IPS-18a (cell line): ENCODE data around the gene TRIP12.
A peak's percentile ranks its signal among the peaks of the same experiment; 100 is the strongest.
"Not testable (repeated sequence)": the region's sequence is repeated elsewhere in the genome, so short reads cannot be mapped to it uniquely, and the experiment has no call there.

ENCODE experiments used
- H3K27ac ChIP-seq: one replicate; pipeline ENCODE4 v1.5.1; 2013; ENCODE audit warnings: low read length
- H3K27me3 ChIP-seq: one replicate; pipeline ENCODE4 v1.6.1; 2013; ENCODE audit warnings: mild to moderate bottlenecking, low read length; ENCODE audit not compliant: control insufficient read depth, insufficient read depth
- H3K36me3 ChIP-seq: one replicate; pipeline ENCODE4 v1.6.1; 2013; ENCODE audit warnings: low read depth, low read length; ENCODE audit not compliant: control insufficient read depth
- H3K4me1 ChIP-seq: one replicate; pipeline ENCODE4 v1.6.1; 2013; ENCODE audit warnings: low read depth, low read length; ENCODE audit not compliant: control insufficient read depth
- H3K4me3 ChIP-seq: one replicate; pipeline ENCODE4 v1.5.1; 2013; ENCODE audit warnings: low read length
- H3K9ac ChIP-seq: one replicate; pipeline ENCODE4 v1.6.1; 2013; ENCODE audit warnings: mild to moderate bottlenecking, low read length, moderate library complexity
- H3K9me3 ChIP-seq: one replicate; pipeline ENCODE4 v1.6.1; 2013; ENCODE audit warnings: low read depth, low read length; ENCODE audit not compliant: control insufficient read depth

The TRIP12 gene

DNA sequence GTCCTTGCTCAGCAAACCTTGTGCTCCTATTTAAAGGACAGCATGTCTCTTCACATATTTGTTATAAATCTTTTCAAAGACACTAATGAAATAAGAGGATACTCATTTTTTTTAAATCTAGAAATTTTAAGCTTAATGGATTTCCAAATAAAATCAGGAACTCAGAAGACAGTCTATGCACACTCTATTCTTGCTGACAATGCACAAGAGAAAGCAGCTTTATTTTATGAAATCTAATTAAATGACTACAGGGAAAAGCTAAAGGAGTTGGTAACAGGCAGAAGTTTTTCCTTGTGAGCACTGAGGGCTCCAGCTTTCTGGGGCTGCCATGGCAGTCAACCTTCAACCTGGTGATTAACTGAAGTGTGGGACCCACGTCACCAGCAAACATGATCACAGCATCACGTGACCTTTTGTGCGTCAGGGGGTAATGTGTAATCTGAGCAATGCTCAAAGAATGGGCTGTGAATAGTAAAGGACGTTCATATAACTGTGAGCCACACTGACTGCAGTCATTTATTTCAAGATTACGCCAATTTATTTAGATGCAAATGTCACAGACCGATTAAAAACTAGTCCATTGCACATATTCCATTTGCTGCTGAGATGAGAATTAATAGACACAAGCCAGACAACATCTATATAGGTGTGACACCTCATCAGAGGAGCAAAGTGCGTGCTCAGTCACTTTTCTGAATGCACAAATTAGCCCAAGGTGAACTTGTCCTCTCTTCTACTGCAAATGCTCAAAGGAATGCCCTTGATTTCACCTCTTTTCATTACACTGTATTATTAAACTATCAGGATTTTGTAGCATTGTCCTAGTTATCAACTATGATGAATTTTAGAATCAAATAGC, 195.9 kb downstream of the TRIP12 start:
- H3K4me1 ChIP-seq = no peaks in the 10 kb centered on the region
- H3K36me3 ChIP-seq = no peaks in the 10 kb centered on the region
- H3K4me3 ChIP-seq = no peak overlapping the region
- no peak overlapping the region for H3K27ac ChIP-seq
- H3K27me3 ChIP-seq = no peaks in the 10 kb centered on the region
- H3K9ac ChIP-seq = no peak overlapping the region
- H3K9me3 ChIP-seq = no peaks in the 10 kb centered on the region

GRCh38 chr2:229723192-229723591, 198.6 kb downstream of the TRIP12 start:
- H3K9me3 ChIP-seq, H3K4me1 ChIP-seq, H3K9ac ChIP-seq, H3K27ac ChIP-seq, H3K27me3 ChIP-seq, H3K4me3 ChIP-seq, H3K36me3 ChIP-seq: not testable (repeated sequence)

DNA sequence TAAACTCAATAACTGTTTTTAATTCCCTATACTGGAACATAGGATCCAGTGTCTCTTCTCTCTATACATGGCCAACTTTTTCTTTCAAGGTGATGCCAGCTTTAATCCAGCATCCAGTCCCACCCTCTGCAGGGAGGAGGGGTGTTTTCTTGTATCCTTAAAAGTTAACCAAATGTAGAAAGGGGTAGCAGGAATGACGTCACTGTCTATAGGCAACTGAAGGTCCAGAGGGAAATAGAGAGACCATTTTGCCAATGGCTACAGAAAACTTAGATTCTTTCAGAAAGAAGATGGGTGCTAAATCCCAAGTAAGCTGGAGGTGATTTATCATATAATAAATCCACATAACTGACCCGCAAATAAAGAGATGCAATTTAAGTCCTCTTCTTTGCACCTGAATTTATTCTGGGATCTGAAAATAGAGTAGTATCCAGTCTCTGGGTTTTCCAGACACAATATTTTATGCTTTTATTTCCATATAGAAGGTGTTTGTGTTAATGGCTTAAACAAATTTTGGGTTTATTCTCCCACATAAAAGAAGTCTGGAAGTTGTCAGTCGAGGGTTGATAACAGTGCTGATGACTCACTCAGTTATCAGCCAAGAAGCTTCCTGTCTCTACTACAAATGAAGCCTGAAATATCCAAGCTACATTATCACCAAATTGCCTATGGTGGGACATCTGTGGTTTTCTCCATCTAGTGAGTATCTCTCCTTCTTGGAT, 201.7 kb downstream of the TRIP12 start:
- no peaks in the 10 kb centered on the region for H3K36me3 ChIP-seq
- H3K27ac ChIP-seq = no peak overlapping the region

GRCh38 chr2:229718057-229718456, 203.8 kb downstream of the TRIP12 start:
- Histone ChIP-seq H3K9ac (no peak overlapping the region), H3K27ac (no peak overlapping the region), H3K9me3 (no peaks in the 10 kb centered on the region), H3K27me3 (peaks cover 33% of the 10 kb centered on the region), H3K4me3 (no peak overlapping the region), H3K4me1 (peaks cover 5% of the 10 kb centered on the region), H3K36me3 (no peaks in the 10 kb centered on the region)

More for the DNA sequence above, 201.7 kb downstream of the TRIP12 start:
- H3K9ac ChIP-seq = no peak overlapping the region
- no peaks in the 10 kb centered on the region for H3K9me3 ChIP-seq
- peaks cover 23% of the 10 kb centered on the region for H3K27me3 ChIP-seq
- H3K4me1 ChIP-seq = peaks cover 4% of the 10 kb centered on the region
- no peak overlapping the region for H3K4me3 ChIP-seq

- H3K4me3 ChIP-seq = peak overlapping the region; percentile 65
- H3K27ac ChIP-seq = no peak overlapping the region
- H3K27me3 ChIP-seq = peaks cover 53% of the 10 kb centered on the region
- H3K4me1 ChIP-seq = peaks cover 7% of the 10 kb centered on the region
- H3K36me3 ChIP-seq = no peaks in the 10 kb centered on the region
- H3K9me3 ChIP-seq = no peaks in the 10 kb centered on the region
- no peak overlapping the region for H3K9ac ChIP-seq
These were observed 205.8 kb downstream of the TRIP12 start for GRCh38 chr2:229715895-229716507.

DNA sequence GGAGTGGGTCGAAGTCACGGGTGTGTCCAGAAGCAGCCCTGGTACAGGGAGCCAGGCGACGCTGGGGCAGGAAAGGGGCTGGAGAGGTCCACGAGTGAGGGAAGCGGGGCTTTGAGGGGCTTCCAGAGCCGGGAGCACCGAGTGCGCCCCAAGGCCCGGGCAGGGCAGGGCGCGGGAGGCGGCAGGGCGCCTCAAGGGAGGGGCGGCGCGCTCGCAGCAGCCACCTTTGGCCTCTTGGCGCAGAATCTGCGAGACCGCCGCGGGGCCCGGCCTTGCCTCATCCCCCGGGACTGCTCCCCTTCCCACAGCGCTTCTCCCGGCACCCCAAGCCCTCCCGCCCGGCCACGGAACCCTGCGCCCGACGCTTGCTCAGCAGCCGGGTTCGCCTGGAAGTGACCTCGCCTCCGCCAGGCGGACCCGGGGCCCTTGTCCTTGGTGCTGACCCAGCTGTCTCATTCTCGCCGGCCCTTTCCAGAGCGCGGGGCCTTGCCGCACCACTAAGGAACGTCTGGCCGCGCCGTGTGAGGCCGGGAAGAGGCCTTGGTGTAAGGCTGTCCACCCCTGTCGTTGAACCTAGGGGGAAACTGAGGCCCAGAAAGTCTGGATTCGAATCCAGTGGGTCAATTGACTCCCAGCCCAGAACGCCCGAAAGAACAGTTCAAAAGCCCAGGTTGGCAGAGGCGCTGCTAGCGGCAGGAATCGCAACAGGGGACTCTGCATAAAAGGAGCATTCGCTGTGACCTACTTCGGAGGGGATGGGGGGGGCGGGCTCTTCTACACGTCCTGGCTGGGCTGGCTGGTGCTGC, 206.9 kb downstream of the TRIP12 start:
- Histone ChIP-seq H3K27me3 (peaks cover 53% of the 10 kb centered on the region), H3K4me1 (peaks cover 7% of the 10 kb centered on the region), H3K36me3 (no peaks in the 10 kb centered on the region), H3K9ac (no peak overlapping the region), H3K9me3 (no peaks in the 10 kb centered on the region), H3K27ac (no peak overlapping the region), H3K4me3 (peak overlapping the region; percentile 65)

- H3K36me3 ChIP-seq = no peaks in the 10 kb centered on the region
- peaks cover 53% of the 10 kb centered on the region for H3K27me3 ChIP-seq
- no peaks in the 10 kb centered on the region for H3K9me3 ChIP-seq
- H3K4me1 ChIP-seq = peaks cover 7% of the 10 kb centered on the region
- no peak within 1 kb of the TSS for H3K9ac ChIP-seq
- H3K27ac ChIP-seq = no peak within 1 kb of the TSS
- peak within 1 kb of the TSS; percentile 68 for H3K4me3 ChIP-seq
These were observed 207.6 kb downstream of the TRIP12 start, which contains the start of gene DNER for GRCh38 chr2:229714080-229714735. Gene DNER, minus strand, starts transcription at chr2:229714555. Its CDS starts 132 bp downstream, at chr2:229714423.
